Nephron (organoid): ENCODE results near the gene PDLIM4.

ENCODE experiments used
- H3K27ac Mint-ChIP-seq, 3 experiments: 2 replicates each; pipeline ENCODE4 v1.8.0; 2020; ENCODE audit warnings: mixed read lengths in 3 of 3, mild to moderate bottlenecking in 2 of 3, moderate library complexity in 1 of 3
- H3K27me3 Mint-ChIP-seq: 2 replicates; pipeline ENCODE4 v1.8.0; 2021; ENCODE audit warnings: low read depth, mild to moderate bottlenecking, moderate library complexity, mixed read lengths
- H3K36me3 Mint-ChIP-seq: 2 replicates; pipeline ENCODE4 v1.8.0; 2020; ENCODE audit warnings: low read depth, mixed read lengths
- H3K4me1 Mint-ChIP-seq: 2 replicates; pipeline ENCODE4 v1.8.0; 2020; ENCODE audit warnings: mixed read lengths
- H3K4me3 Mint-ChIP-seq, 3 experiments: 2 replicates each; pipeline ENCODE4 v1.8.0; 2020; ENCODE audit warnings: mild to moderate bottlenecking in 3 of 3, mixed read lengths in 3 of 3, moderate library complexity in 2 of 3
- H3K9me3 Mint-ChIP-seq: 2 replicates; pipeline ENCODE4 v1.8.0; 2020; ENCODE audit warnings: mixed read lengths
- TF ChIP-seq, protein P1 (sequence below), 3 experiments: fragments of 200-600 bp; sonication (generic); IDR thresholded peaks; one replicate each; pipeline ENCODE4 v1.5.0; 2021; ENCODE audit warnings: antibody characterized with exemption in 3 of 3; ENCODE audit not compliant: unreplicated experiment in 3 of 3

PDLIM4 gene

DNA sequence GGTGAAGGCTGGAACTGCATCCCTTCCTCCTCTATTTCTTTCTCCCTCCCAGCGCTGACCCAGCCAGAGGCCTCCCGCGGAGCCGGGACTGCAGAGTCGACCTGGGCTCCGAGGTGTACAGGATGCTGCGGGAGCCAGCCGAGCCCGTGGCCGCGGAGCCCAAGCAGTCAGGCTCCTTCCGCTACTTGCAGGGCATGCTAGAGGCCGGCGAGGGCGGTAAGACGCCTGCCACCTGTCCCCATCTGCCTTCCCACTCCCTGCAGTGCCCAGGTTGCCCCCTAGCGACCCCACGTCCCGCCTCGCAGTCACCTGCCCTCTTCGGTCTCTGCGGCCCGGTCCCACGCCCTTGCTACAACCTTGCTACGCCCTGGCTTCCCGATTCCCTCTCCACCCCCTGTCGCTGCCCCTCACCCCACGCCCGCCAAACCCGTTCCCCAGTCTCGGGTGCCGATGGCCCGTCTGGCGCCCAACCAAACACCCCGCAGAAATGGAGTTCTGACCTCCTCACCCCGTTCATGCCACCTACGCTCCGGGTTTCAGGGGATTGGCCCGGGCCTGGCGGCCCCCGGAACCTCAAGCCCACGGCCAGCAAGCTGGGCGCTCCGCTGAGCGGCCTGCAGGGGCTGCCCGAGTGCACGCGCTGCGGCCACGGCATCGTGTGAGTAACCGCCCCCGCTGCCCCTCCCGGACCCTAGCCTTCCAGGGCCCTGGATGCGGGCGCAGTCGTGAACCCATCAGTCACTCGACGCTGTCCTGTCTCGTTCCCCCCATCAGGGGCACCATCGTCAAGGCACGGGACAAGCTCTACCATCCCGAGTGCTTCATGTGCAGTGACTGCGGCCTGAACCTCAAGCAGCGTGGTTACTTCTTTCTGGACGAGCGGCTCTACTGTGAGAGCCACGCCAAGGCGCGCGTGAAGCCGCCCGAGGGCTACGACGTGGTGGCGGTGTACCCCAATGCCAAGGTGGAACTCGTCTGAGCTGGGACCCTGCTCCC lies 14.1 kb downstream of the PDLIM4 start:
- TF ChIP-seq, protein P1, sequence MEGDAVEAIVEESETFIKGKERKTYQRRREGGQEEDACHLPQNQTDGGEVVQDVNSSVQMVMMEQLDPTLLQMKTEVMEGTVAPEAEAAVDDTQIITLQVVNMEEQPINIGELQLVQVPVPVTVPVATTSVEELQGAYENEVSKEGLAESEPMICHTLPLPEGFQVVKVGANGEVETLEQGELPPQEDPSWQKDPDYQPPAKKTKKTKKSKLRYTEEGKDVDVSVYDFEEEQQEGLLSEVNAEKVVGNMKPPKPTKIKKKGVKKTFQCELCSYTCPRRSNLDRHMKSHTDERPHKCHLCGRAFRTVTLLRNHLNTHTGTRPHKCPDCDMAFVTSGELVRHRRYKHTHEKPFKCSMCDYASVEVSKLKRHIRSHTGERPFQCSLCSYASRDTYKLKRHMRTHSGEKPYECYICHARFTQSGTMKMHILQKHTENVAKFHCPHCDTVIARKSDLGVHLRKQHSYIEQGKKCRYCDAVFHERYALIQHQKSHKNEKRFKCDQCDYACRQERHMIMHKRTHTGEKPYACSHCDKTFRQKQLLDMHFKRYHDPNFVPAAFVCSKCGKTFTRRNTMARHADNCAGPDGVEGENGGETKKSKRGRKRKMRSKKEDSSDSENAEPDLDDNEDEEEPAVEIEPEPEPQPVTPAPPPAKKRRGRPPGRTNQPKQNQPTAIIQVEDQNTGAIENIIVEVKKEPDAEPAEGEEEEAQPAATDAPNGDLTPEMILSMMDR (IDR thresholded peaks at IDR 0.05; ENCODE audit: unreplicated experiment in 3 of 3), result no peak
- peaks cover 33% of the 10 kb centered on the region for H3K36me3 Mint-ChIP-seq
- peak overlapping the region in 1 of 3 experiments; percentile 88 for H3K27ac Mint-ChIP-seq
- H3K9me3 Mint-ChIP-seq, result no peaks in the 10 kb centered on the region
- peaks cover 58% of the 10 kb centered on the region for H3K4me1 Mint-ChIP-seq
- no peak overlapping the region for H3K4me3 Mint-ChIP-seq
- no peaks in the 10 kb centered on the region for H3K27me3 Mint-ChIP-seq

DNA sequence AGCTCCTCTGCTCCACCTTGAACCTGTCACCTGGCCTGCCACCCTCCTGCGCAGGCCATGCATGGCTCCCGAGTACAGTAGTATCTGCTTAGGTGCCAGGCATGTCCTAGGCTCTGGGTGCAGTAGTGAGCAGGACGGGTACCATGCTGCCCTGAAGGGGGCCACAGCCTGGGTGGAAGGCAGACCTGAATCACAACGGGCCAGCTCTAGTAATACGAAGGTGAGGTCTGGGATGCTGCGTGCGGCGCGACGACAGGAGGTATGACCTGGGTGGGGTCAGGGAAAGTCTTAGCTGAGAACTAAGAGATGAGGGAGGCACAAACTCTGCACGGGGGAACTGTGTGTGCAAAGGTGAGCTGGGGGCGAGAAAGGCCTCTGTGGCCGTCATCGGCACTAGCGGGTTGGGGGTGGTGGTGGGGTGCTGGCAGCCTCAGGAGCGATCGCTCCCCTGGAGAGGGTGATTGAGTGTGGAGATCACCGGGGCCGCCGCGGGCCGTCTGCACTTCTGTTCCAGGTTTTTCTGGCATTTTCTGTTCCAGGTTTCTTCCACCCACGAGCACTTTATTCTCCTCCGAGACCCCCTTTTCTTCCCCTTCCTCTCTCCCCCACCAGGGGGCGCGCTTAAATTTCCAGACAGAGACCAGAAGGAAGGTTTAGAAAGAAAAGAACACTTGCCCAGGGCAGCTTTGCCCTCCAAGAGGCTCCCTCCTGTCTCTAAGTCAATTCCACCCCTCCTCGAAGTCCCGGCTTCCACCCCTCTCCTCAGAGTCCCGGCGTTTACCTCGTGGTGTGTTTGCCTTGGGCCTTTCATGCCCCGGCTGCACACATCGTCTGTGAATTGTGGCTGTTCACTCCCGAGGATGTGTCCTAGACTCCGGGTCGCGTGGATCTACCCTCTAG lies 15.1 kb downstream of the PDLIM4 start:
- Mint-ChIP-seq H3K4me3 (peak overlapping the region in 1 of 3 experiments; percentile 7), H3K27me3 (no peaks in the 10 kb centered on the region), H3K4me1 (peaks cover 55% of the 10 kb centered on the region), H3K9me3 (no peaks in the 10 kb centered on the region), H3K36me3 (peaks cover 24% of the 10 kb centered on the region), H3K27ac (peak overlapping the region; percentile 84 to 93 (median 88))
- TF ChIP-seq, protein P1 (IDR thresholded peaks at IDR 0.05; ENCODE audit: unreplicated experiment in 3 of 3), result peak; percentile 77 to 81 (median 79)

DNA sequence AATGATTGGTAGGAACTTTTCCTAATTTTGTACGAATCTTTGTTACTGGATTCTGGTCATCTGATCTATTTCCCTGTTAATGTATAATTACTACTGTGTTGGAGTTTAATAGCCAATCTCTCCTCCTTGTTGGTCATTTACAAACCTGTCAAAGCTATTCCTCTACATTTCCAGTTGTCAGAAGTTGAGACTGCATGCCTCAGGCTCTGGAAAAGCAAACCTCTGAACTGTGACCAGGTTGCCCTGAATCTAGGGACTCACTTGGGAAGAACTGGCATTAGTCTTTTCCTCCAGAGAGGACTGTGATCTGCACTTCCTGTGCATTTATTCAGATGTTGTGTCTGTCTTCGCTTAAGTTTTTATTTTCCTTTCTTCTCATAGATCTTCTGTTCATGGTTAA lies 16.1 kb downstream of the PDLIM4 start:
- H3K4me1 Mint-ChIP-seq, result peaks cover 52% of the 10 kb centered on the region
- no peaks in the 10 kb centered on the region for H3K9me3 Mint-ChIP-seq
- H3K4me3 Mint-ChIP-seq, result peak overlapping the region in 1 of 3 experiments; percentile 2
- H3K36me3 Mint-ChIP-seq, result peaks cover 22% of the 10 kb centered on the region
- TF ChIP-seq, protein P1 (IDR thresholded peaks at IDR 0.05; ENCODE audit: unreplicated experiment in 3 of 3), result no peak
- peak overlapping the region; percentile 82 to 93 (median 84) for H3K27ac Mint-ChIP-seq
- H3K27me3 Mint-ChIP-seq, result no peaks in the 10 kb centered on the region

DNA sequence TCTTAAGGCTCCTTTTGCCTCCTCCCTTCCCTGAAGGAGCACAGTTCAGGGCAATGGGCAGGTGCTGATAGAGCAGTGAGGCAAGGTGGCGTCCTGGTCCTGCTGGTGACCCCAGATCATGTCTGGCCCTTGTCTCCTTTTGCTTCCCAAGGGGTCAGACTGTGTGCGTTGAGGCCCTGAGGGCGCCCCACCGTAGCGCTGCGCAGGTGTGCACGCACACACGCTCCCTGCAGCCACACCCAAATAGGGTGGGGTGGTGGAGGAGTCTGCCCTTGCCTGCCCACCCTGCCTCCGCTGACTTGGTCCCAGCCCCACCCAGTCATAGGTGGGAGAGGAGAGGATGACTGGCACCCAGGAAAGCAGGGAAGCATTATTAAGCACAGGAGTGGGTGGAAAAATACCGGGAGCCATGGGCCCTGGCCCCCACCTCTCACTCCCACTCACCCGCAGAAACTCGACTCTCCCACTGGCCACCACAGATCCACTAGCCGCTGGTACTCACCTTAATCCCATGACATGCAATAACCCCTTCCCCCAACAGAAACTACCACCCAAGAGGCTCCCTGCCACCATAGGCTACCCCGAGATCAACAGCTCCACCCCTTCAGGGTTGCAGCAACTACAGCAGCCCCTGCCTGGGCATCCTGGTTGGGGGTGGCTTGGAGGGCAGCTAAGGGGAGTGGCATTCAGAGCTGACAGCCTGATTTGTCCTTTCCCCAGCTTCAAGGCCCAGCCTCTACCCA lies 16.7 kb downstream of the PDLIM4 start:
- Mint-ChIP-seq H3K9me3 (no peaks in the 10 kb centered on the region), H3K36me3 (peaks cover 22% of the 10 kb centered on the region), H3K4me1 (peaks cover 50% of the 10 kb centered on the region), H3K27me3 (no peaks in the 10 kb centered on the region), H3K4me3 (peak overlapping the region in 2 of 3 experiments; percentile 54 to 64), H3K27ac (peak overlapping the region; percentile 82 to 93 (median 84))
- TF ChIP-seq, protein P1 (IDR thresholded peaks at IDR 0.05; ENCODE audit: unreplicated experiment in 3 of 3), result no peak
